HepG2 (cell line): ENCODE data around the gene MDH1B. TPM values are rescaled to one million over a fixed set of nuclear protein-coding genes. Genes with fewer than 3 reads are reported as not detected.

Source experiments
- BCL6 ChIP-seq: IDR thresholded peaks from 2 replicates; pipeline ENCODE4 v1.6.1; 2016; ENCODE audit warnings: missing genetic modification reagents, missing compliant biosample characterization
- DNMT3B ChIP-seq: conservative IDR thresholded peaks from 2 replicates; pipeline ENCODE4 v1.6.1; 2016; ENCODE audit warnings: missing biosample characterization, control low read depth
- HMGA1 ChIP-seq: sonication (generic); formaldehyde crosslinking; conservative IDR thresholded peaks from 2 replicates; pipeline ENCODE4 v1.4.0; 2020; ENCODE audit warnings: missing genetic modification reagents
- KDM5A ChIP-seq: fragments of 200-600 bp; sonication (generic); IDR thresholded peaks from 2 replicates; pipeline ENCODE4 v1.7.0; 2018; ENCODE audit warnings: antibody characterized with exemption, mild to moderate bottlenecking, low read length, borderline replicate concordance
- MEF2D ChIP-seq: sonication (generic); formaldehyde crosslinking; IDR thresholded peaks from 2 replicates; pipeline ENCODE4 v1.5.1; 2020; ENCODE audit warnings: mild to moderate bottlenecking, missing genetic modification reagents
- RFX5 ChIP-seq: IDR thresholded peaks from 2 replicates; pipeline ENCODE4 v1.6.1; 2011; ENCODE audit warnings: low read depth, low read length, improper control_type of control experiment
- TBP ChIP-seq: sonication (generic); formaldehyde crosslinking; IDR thresholded peaks from 2 replicates; pipeline ENCODE4 v1.5.0; 2020; ENCODE audit warnings: missing genetic modification reagents
- TFDP1 ChIP-seq: IDR thresholded peaks from 2 replicates; pipeline ENCODE4 v1.6.1; 2016; ENCODE audit warnings: missing compliant biosample characterization, missing genetic modification reagents, borderline replicate concordance
- ZBTB25 ChIP-seq: IDR thresholded peaks from 2 replicates; pipeline ENCODE4 v1.6.1; 2018; ENCODE audit warnings: missing genetic modification reagents
- ZBTB8A ChIP-seq: sonication (generic); formaldehyde crosslinking; IDR thresholded peaks from 2 replicates; pipeline ENCODE4 v1.4.0; 2020; ENCODE audit warnings: mild to moderate bottlenecking, low read depth, missing genetic modification reagents, borderline replicate concordance
- ZNF142 ChIP-seq: sonication (generic); formaldehyde crosslinking; IDR thresholded peaks from 2 replicates; pipeline ENCODE4 v1.4.0; 2020; ENCODE audit warnings: missing genetic modification reagents
- ZNF512B ChIP-seq: sonication (generic); formaldehyde crosslinking; IDR thresholded peaks from 2 replicates; pipeline ENCODE4 v1.5.1; 2020; ENCODE audit warnings: missing genetic modification reagents, mild to moderate bottlenecking, borderline replicate concordance
- ZNF549 ChIP-seq: sonication (generic); formaldehyde crosslinking; IDR thresholded peaks from 2 replicates; pipeline ENCODE4 v1.5.0; 2020; ENCODE audit warnings: missing genetic modification reagents
- ZNF562 ChIP-seq: sonication (generic); formaldehyde crosslinking; IDR thresholded peaks from 2 replicates; pipeline ENCODE4 v1.8.0; 2022; ENCODE audit warnings: missing genetic modification reagents, borderline replicate concordance
- ZNF7 ChIP-seq: IDR thresholded peaks from 2 replicates; pipeline ENCODE4 v1.6.1; 2016; ENCODE audit warnings: missing biosample characterization, missing genetic modification reagents
- ZSCAN5A ChIP-seq: sonication (generic); formaldehyde crosslinking; IDR thresholded peaks from 2 replicates; pipeline ENCODE4 v1.8.0; 2022; ENCODE audit warnings: mild to moderate bottlenecking, missing genetic modification reagents, borderline replicate concordance
- polyA plus RNA-seq, 8 experiments: library from polyadenylated mRNA; depleted of rRNA in 3 of 8; stranded (reverse) in 7 of 8; unstranded in 1 of 8; fragments of >200 nt; fragmentation: Illumina TruSeq in 4 of 8; extraction: Trizol in 4 of 8; gene quantifications; 2 replicates each; pipeline versions ENCODE4 v1.2.1 to v1.2.3, GENCODE V29; 2011 to 2016; ENCODE audit warnings: low read depth in 4 of 8, missing spikeins in 1 of 8, mixed read lengths in 1 of 8; ENCODE audit not compliant: insufficient read depth in 1 of 8
- total RNA-seq, 5 experiments: library from RNA; depleted of rRNA; stranded (reverse); fragments of >200 nt; fragmentation: Illumina TruSeq; extraction: Trizol; gene quantifications; 2 replicates each; pipeline ENCODE4 v1.2.3, GENCODE V29; 2016; ENCODE audit warnings: low read depth in 1 of 5

Gene MDH1B
- total and polyA plus RNA-seq, 2 of the 13 experiments (the other 11 are each of a cell fraction or from before 2014, with no cell fraction given), result 0.17 to 0.86 TPM

- TF ChIP-seq ZSCAN5A (CRISPR knock-in tag) (peak; percentile 95; the same call in 1 of the 2 replicates), BCL6 (CRISPR knock-in tag) (peak; percentile 42; the same call in 1 of the 2 replicates), HMGA1 (CRISPR knock-in tag) (no peak), TFDP1 (CRISPR knock-in tag) (no peak), RFX5 (no peak), ZNF549 (CRISPR knock-in tag) (no peak), ZNF142 (CRISPR knock-in tag) (no peak; the same call in 1 of the 2 replicates), ZNF562 (CRISPR knock-in tag) (no peak), DNMT3B (CRISPR knock-in tag) (no peak; the same call in 1 of the 2 replicates), KDM5A (peak; percentile 99), MEF2D (peak; percentile 70; the same call in 1 of the 2 replicates), ZBTB8A (CRISPR knock-in tag) (no peak), ZNF512B (CRISPR knock-in tag) (0 out of 2 replicates have a peak, but pooled peaks have one; percentile 13), TBP (CRISPR knock-in tag) (no peak), ZBTB25 (peak; percentile 86; the same call in 1 of the 2 replicates), ZNF7 (CRISPR knock-in tag) (no peak)
These were observed at the start of gene MDH1B, which contains the start of gene FASTKD2 (continued) for GRCh38 chr2:206765242-206766056.
